Calu3 (cell line): ENCODE measurements around the gene PLOD2. TPM values are rescaled to one million over a fixed set of nuclear protein-coding genes. Genes with fewer than 3 reads are reported as not detected.

Source experiments
- BruUV-seq: library from RNA; stranded (reverse); fragments of 400-500 nt; replicated peaks from 2 replicates; lab custom pipeline; 2021; lab: Mats Ljungman, UMichigan
- CTCF ChIA-PET: fragments of 300-600 bp; sonication (Branson Sonifier 250); formaldehyde crosslinking; loops from one replicate; lab custom pipeline; 2022; ENCODE audit warnings: antibody characterized with exemption; lab: Charles Lee
- DNase-seq: peaks from one replicate; pipeline ENCODE4 v3.0.0; 2022
- H3K27ac Mint-ChIP-seq: one replicate; pipeline ENCODE4 v1.8.0; 2022; ENCODE audit warnings: mixed read lengths; ENCODE audit not compliant: unreplicated experiment
- H3K27me3 Mint-ChIP-seq: one replicate; pipeline ENCODE4 v1.8.0; 2022; ENCODE audit warnings: mixed read lengths; ENCODE audit not compliant: unreplicated experiment
- H3K36me3 Mint-ChIP-seq: one replicate; pipeline ENCODE4 v1.8.0; 2022; ENCODE audit warnings: mild to moderate bottlenecking, moderate library complexity, mixed read lengths; ENCODE audit not compliant: insufficient read depth, unreplicated experiment
- H3K4me1 Mint-ChIP-seq: one replicate; pipeline ENCODE4 v1.8.0; 2022; ENCODE audit warnings: mild to moderate bottlenecking, low read depth, mixed read lengths; ENCODE audit not compliant: unreplicated experiment
- H3K4me3 Mint-ChIP-seq: one replicate; pipeline ENCODE4 v1.8.0; 2022; ENCODE audit warnings: mild to moderate bottlenecking, low read depth, moderate library complexity, mixed read lengths; ENCODE audit not compliant: unreplicated experiment
- H3K9me3 Mint-ChIP-seq: one replicate; pipeline ENCODE4 v1.8.0; 2022; ENCODE audit warnings: low read depth, mixed read lengths; ENCODE audit not compliant: unreplicated experiment
- intact Hi-C: fragments of 100-400 bp; cut with micrococcal nuclease; formaldehyde crosslinking; loops from one replicate; pipeline ENCODE4 v1.10.0; 2022; ENCODE audit not compliant: unreplicated experiment
- total RNA-seq: library from RNA; stranded (reverse); gene quantifications from 2 replicates; pipeline ENCODE4 v1.2.3, GENCODE V29; 2022
- TF ChIP-seq, protein P1 (sequence below): fragments of 200-600 bp; IDR thresholded peaks from one replicate; pipeline ENCODE4 v1.8.0; 2022; ENCODE audit warnings: antibody characterized with exemption; ENCODE audit not compliant: unreplicated experiment

PLOD2 gene
- total RNA-seq, 1 experiment from 2014 or later: 123 TPM

- CTCF ChIA-PET: no interaction called here
- no peak for DNase-seq
- TF ChIP-seq, protein P1, sequence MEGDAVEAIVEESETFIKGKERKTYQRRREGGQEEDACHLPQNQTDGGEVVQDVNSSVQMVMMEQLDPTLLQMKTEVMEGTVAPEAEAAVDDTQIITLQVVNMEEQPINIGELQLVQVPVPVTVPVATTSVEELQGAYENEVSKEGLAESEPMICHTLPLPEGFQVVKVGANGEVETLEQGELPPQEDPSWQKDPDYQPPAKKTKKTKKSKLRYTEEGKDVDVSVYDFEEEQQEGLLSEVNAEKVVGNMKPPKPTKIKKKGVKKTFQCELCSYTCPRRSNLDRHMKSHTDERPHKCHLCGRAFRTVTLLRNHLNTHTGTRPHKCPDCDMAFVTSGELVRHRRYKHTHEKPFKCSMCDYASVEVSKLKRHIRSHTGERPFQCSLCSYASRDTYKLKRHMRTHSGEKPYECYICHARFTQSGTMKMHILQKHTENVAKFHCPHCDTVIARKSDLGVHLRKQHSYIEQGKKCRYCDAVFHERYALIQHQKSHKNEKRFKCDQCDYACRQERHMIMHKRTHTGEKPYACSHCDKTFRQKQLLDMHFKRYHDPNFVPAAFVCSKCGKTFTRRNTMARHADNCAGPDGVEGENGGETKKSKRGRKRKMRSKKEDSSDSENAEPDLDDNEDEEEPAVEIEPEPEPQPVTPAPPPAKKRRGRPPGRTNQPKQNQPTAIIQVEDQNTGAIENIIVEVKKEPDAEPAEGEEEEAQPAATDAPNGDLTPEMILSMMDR: no peak
- BruUV-seq: no TSS peak
- Mint-ChIP-seq H3K4me3 (no peak overlapping the region), H3K27ac (no peak overlapping the region), H3K9me3 (no peaks in the 10 kb centered on the region), H3K4me1 (no peaks in the 10 kb centered on the region), H3K36me3 (no peaks in the 10 kb centered on the region), H3K27me3 (no peaks in the 10 kb centered on the region)
- intact Hi-C loops: no loop called here
Measured at GRCh38 chr3:146199762-146200161, 38.8 kb upstream of the PLOD2 start.

DNA sequence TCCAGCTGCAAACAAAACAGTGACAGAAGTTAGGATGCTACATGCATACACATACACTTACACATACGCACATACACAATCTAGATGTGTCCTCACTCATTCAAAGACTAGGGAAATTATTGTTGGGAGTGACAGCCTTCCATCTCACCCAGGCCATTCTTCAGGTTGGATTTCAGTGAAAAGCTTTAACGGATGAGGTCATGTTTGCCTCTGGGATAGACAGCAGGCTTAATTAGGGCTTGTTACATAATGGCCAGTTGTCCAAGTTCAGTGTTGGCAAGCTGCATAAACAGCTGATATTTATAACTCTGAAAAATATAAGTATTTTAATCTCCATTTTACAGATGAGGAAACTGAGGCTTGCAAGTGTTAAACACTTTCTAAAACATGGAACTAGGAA lies 35.8 kb upstream of the PLOD2 start:
- CTCF ChIA-PET: interaction anchor here (0.6 to 0.9 kb wide), 3 partner anchors 26 to 747 kb away, joined by 3 to 5 read pairs (median 3); no protein-coding TSS in a partner anchor
- DNase-seq: no peak
- no peaks in the 10 kb centered on the region for H3K27me3 Mint-ChIP-seq
- no TSS peak for BruUV-seq
- TF ChIP-seq, protein P1: no peak
- intact Hi-C loops: no loop called here
- no peaks in the 10 kb centered on the region for H3K9me3 Mint-ChIP-seq
- no peaks in the 10 kb centered on the region for H3K4me1 Mint-ChIP-seq
- H3K36me3 Mint-ChIP-seq: no peaks in the 10 kb centered on the region
- no peak overlapping the region for H3K4me3 Mint-ChIP-seq
- H3K27ac Mint-ChIP-seq: no peak overlapping the region

DNA sequence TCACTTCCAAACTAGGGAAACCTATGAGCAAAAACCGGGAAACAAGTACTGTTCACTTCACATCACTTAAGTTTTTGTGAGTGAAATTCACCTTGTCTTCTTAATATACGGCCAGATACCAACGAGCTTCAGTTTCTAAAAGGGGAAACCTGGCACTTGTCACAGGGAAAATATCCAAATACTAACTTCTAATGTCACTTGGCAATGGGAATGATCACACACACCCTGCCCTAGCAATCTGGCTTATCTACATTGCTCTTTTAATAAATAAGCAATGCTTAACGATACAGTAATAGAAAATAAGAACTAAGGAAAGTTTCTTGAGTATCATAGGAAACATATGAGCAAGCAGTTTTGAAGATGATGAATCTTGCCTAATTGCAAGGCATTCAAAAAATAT lies 34.6 kb upstream of the PLOD2 start:
- Mint-ChIP-seq H3K27ac (no peak overlapping the region), H3K36me3 (no peaks in the 10 kb centered on the region), H3K4me1 (no peaks in the 10 kb centered on the region), H3K27me3 (no peaks in the 10 kb centered on the region), H3K4me3 (no peak overlapping the region), H3K9me3 (no peaks in the 10 kb centered on the region)
- intact Hi-C loops: no loop called here
- CTCF ChIA-PET: interaction anchor here (0.7 to 1.0 kb wide), 2 partner anchors 12 to 131 kb away, joined by 3 read pairs; no protein-coding TSS in a partner anchor
- no TSS peak for BruUV-seq
- TF ChIP-seq, protein P1: no peak
- no peak for DNase-seq

GRCh38 chr3:146195030-146195429 lies 34.0 kb upstream of the PLOD2 start:
- H3K4me1 Mint-ChIP-seq: peaks cover 3% of the 10 kb centered on the region
- no peak for DNase-seq
- H3K36me3 Mint-ChIP-seq: no peaks in the 10 kb centered on the region
- CTCF ChIA-PET: interaction anchor here (0.7 to 1.0 kb wide), 2 partner anchors 11 to 132 kb away, joined by 3 read pairs; no protein-coding TSS in a partner anchor
- H3K4me3 Mint-ChIP-seq: no peak overlapping the region
- intact Hi-C loops: no loop called here
- no peak overlapping the region for H3K27ac Mint-ChIP-seq
- no TSS peak for BruUV-seq
- no peaks in the 10 kb centered on the region for H3K9me3 Mint-ChIP-seq
- TF ChIP-seq, protein P1: no peak
- H3K27me3 Mint-ChIP-seq: no peaks in the 10 kb centered on the region
